Testis (tissue), 2 donors: ENCODE measurements around the gene ST6GAL1.

ENCODE experiments used
- CTCF ChIP-seq, 3 experiments: fragments of 450-650 bp in 2 of 3; fragments of 200-600 bp in 1 of 3; sonication (generic) in 1 of 3; IDR thresholded peaks; one replicate each; pipeline ENCODE4 v1.5.1; 2016 to 2019; ENCODE audit warnings: antibody characterized with exemption in 3 of 3, mild to moderate bottlenecking in 2 of 3, moderate library complexity in 1 of 3
- POLR2A ChIP-seq: fragments of 450-650 bp; IDR thresholded peaks from one replicate; pipeline ENCODE4 v1.6.1; 2017; ENCODE audit warnings: antibody characterized with exemption, mild to moderate bottlenecking, moderate library complexity

DNA sequence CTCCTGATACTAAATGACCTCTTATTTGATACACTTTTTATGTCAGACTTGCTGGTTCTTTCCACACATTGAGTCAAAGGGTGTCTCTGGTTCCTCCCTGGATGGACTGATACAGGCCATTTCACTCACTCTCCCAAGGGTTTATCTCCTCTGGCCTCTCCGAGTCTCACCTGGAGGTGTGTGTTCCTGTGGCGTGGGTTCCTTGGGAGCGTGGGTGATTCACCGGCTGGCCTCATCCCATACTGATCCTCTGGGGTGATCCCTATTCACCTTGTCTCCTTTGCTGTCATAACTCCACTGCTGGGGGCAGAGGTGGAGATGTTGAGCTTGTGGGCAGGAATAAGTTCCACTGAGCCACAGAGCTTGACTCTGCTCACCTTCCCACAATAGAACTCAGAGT, 61.1 kb downstream of the ST6GAL1 start:
- TF ChIP-seq CTCF (IDR thresholded peaks at IDR 0.05) (no peak), POLR2A (no peak)
